Myocyte (in vitro differentiated cells): ENCODE data around the gene KRT75. TPM values are rescaled to one million over a fixed set of nuclear protein-coding genes. Genes with fewer than 3 reads are reported as not detected.
"Not testable (repeated sequence)": the region's sequence is repeated elsewhere in the genome, so short reads cannot be mapped to it uniquely, and the experiment has no call there.

Source experiments
- DNase-seq: peaks from one replicate; pipeline ENCODE4 v3.0.0-alpha.2; 2012; ENCODE audit warnings: low read depth
- polyA plus RNA-seq: library from polyadenylated mRNA; unstranded; fragments of >200 nt; gene quantifications from one replicate; pipeline ENCODE4 v1.2.1, GENCODE V29; 2012; ENCODE audit warnings: missing spikeins
- total RNA-seq: library from RNA; depleted of rRNA; stranded (reverse); fragments of >200 nt; gene quantifications from 2 replicates; pipeline ENCODE4 v1.2.3, GENCODE V29; 2014

Gene KRT75
- total RNA-seq = not detected in 2 replicates
- not detected for polyA plus RNA-seq

DNA sequence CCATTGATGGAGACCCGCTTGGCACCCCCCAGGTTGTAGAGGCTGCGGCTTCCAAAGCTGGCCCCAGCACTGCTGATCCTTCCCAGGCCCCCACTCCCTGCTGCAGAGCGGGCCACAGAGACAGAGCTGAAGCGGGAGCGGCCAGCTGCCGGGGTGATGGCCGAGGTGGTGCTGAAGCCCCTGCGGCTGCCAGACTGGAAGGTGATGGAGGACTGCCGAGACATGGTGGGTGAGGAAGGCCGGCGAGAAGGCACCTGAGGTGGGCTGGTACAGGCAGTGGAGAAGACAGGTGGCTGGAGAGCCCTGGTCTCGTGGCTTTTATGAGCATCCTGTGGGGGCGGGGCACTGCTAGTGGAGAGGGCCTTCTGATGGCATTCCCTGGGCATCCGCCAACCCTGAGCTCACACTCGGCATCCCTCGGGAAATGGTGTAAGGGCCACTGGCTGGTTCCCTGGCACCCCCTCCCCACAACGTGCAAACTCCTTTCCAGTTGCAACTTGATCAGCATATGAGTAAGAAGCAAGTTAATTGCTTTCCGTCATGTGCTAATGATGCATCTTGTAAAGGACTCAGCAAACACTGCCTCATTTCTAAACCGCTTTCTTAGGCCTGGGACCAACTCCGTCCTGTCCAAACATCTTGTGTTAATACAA, at the start of gene KRT75:
KRT75 (minus strand) TSS at position 291 of the 653 bp plus-strand sequence; CDS start at position 224, 67 bp downstream.
- no peak for DNase-seq

DNA sequence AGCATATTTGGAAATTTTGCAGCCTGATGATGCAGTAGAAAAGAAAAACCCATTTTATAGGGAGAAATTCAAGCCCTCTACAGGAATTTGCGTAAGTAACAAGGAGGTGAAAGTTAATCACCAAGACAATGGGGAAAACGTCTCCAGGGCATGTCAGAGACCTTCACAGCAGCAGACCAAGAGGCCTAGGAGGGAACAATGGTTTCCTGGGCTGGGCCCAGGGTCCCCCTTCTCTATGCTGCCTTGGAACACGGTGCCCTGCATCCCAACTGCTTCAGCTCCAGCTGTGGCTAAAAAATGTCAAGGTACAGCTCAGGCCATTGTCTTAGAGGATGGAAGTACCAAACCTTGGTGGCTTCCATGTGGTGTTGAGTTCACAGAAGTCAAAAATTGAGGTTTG, 45.9 kb upstream of the KRT75 start:
- DNase-seq = no peak

DNA sequence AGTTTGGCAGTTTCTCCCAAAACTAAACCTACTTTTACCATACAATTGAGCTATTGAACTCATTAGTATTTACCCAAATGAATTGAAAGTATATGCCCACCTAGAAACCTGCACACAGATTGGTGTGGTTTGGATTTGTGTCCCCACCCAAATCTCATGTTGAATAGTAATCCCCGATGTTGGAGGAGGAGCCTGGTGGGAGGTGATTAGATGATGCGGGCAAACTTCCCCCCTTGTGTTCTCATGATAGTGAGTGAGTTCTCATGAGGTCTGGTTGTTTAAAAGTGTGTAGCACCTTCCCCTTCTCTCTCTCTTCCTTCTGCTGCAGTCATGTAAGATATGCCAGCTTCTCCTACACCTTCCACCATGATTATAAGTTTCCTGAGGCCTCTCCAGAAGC, 43.5 kb upstream of the KRT75 start:
- no peak for DNase-seq

DNA sequence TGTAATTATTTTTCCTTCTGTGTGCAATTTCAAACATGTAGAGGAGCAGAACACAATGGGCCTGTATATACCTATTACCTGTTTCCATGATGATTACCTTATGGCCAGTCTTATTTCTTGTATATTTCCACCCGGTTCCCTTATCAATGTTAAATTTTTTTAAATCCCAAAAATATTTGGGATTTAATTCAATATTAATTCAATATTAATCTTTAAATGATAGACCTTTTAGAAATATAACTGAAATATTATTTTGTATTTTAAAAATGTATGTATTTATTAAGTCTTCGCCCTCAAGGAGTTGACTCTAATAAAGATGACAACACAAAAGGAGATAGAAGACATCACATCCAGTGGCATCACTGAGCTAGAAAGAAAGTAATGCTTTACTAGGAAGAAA, 40.0 kb upstream of the KRT75 start:
- no peak for DNase-seq

DNA sequence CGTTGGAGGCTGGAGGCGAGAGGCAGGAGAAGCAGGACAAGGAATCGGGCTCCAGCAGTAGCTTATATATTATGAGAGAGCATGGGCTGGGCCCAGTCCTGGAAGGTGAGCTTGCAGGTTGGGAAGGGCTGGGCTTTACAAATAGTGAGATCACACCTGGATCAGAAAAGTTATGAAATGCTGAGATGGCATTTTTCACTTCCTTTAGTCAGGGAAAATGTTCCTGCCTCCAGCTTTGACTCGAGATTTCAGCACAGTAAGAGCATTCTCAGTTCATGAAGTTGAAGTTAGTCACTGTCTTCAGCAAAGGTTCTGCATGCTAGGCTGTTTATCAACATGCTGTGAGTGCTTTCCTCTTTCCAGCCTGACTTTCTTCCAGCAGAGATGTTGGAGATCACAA, 39.6 kb upstream of the KRT75 start, which contains the start of gene KRT6C:
KRT6C (minus strand) TSS at position 38 of the 400 bp plus-strand sequence. CDS start 68 bp downstream, outside the sequence.
- DNase-seq = no peak

DNA sequence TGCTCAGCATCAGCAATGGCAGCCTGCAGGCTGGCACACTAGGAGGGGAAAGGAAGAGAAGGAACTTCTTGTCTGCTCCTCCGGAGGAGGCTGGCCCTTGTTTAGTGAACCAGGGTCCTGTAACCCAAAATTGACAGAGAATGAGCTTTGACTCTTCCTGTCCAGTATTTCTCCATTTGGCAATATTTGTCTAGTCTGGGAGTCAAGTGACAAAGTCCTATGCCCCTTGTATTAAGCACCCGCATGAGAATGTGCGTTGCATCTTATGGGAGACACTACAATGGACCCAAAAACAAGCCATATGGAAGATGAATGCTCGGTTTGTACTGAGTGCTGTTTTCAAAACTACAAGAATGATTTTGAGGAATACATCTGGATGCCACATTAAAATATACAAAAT, 35.7 kb upstream of the KRT75 start:
- no peak for DNase-seq

DNA sequence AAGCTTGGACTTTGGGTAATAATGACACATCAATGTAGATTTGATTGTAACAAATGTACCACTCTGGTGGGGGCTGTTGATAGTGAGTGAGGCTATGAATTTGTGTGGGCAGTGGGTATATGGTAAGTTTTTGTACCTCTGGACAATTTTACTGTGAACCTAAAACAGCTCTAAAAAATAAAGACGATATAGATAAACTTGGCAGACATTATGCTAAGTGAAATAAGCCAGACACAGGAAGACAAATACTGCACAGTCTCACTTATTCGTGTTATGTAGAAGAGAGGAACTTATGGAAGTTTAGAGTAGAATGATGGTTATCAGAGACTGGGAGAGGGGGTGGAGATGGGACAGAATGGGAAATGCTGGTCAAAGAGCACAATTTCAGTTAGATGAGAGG, 30.7 kb upstream of the KRT75 start:
- DNase-seq = no peak

DNA sequence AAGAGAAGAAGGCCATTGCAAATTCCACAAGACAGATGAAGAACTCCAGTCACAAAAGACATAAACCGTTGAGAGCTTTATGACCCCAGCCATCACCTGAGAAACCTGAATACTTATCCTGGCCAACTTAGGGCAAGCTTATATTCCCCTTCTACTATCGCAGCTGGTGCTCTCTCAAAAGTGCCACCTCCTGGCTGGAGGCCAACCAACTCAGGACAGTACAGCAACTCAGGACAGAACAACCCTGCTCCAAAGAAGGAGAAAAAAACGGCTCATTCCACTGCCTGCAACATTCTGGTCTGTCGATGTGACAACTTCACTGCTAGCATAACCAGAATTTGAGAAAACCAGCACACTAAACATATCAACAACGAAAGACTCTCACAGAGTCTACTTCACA, 27.5 kb upstream of the KRT75 start:
- peak; percentile 4 for DNase-seq

DNA sequence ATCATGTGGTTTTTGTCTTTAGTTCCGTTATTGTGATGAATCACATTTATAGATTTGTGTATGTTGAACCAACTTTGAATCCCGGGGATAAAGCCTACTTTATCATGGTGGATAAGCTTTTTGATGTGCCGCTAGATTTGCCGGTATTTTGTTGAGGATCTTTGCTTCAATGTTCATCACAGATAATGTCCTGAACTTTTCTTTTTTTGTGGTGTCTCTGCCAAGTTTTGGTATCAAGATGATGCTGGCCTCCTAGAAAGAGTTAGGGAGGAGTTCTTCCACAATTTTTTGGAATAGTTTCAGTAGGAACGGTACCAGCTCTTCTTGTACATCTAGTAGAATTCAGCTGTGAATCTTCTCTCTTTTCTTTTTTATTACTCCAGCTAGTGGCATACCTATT, 24.7 kb upstream of the KRT75 start:
- no peak for DNase-seq

DNA sequence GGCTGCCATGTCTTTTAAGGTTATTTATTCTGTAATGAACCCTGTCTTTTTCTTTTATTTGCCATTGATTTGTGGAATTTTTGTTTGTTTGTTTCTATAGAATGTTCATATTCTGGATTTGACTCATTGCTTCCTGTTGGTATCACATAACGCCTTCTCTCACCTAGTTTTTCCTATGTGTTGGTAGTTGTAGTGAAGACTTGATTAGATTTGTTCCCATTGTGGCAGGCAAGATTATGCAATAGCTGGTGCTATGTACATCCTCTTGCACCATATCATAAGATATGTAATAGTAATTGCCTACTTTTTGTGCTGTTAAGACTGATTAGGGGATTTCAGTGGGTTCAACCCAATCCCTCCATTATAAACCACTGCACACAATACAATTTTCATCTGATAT, 21.6 kb upstream of the KRT75 start:
- DNase-seq = no peak

DNA sequence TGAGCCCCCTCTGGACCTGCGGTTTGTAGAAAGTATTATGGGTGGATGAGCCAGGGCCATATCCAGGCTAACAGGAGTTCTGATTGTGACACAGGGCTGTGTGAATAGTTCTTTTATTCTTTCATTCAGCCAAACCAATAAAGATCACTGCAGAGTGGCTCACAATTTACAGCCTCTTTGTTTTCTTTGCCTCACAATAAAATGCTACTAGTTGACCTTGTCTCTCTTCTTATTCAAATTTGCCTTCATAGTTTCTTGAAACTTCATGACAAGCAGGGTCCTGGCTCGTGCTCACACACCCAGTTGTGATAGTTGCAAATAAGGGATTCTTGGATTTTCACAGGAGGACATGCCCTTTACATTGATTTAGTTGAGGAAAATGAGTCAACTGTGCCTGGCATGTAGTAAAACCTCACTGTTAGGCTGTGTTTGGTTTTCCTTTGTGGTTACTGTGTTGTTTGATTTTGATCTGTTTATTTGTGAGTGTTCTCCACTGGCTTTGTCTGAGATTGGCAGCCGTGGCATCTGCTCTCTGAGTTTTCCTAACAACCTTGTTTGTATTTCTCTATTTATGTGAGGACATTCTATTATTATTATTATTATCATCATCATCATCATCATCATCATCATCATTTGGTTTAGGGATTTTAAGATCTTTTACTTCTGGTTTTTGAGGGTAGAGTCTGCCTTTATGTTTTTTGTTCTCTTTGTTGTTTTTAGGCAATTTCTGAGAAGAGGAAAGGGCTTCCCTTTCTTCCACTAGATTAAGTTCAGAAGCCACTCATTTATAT, 20.4 kb upstream of the KRT75 start:
- peak; percentile 13 for DNase-seq

DNA sequence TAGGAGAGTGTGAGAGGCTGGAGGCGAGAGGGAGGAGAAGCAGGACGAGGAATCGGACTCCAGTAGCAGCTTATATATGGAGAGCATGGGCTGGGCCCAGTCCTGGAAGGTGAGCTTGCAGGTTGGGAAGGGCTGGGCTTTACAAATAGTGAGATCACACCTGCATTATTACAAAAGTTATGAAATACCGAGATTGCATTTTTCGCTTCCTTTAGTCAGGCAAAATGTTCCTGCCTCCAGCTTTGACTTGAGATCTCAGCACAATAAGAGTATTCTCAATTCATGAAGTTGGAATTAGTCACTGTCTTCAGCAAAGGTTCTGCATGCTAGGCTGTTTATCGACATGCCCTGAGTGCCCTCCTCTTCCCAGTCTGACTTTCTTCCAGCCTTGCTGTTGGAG, 17.9 kb upstream of the KRT75 start, which contains the start of gene KRT6B:
KRT6B (minus strand) TSS at position 46 of the 400 bp plus-strand sequence. CDS start 68 bp downstream, outside the sequence.
- DNase-seq = no peak

DNA sequence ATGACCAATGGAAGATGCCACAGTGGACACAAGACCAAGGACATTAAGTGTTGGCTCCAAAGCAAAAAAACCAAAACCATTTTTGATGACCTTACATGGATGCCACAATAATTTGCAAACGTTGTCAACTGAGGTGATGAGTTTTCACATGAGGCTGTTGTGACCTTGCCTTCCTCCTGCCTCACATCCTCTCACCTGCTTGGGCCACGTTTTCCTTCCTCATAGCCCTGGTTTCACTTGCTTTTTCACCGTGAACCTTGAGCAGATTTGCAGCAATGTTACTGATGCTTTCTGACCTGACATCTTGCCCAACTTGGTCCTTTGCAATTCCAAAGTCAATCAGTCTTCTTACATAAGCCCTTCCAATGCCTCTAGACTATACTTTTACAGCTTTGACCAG, 14.1 kb upstream of the KRT75 start:
- no peak for DNase-seq

DNA sequence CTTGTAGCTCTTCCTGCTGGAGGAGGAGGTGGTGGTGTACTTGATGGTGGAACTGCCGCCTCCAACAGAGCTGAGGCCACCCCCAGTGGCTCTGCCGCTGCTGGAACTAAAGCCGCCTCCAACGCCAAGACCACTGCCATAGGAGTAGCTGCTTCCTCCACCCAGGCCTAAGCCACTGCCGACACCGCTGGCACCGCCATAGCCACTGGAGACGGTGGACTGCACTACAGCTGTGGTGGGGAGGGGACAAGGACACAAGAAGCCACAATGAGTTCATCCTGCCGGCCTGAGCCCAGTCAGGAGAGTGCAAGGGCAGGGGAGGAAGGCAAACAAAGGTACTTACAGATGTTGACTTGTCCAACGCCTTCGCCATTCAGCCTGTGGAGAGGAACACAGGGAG, 13.0 kb upstream of the KRT75 start:
- not testable (repeated sequence) for DNase-seq

DNA sequence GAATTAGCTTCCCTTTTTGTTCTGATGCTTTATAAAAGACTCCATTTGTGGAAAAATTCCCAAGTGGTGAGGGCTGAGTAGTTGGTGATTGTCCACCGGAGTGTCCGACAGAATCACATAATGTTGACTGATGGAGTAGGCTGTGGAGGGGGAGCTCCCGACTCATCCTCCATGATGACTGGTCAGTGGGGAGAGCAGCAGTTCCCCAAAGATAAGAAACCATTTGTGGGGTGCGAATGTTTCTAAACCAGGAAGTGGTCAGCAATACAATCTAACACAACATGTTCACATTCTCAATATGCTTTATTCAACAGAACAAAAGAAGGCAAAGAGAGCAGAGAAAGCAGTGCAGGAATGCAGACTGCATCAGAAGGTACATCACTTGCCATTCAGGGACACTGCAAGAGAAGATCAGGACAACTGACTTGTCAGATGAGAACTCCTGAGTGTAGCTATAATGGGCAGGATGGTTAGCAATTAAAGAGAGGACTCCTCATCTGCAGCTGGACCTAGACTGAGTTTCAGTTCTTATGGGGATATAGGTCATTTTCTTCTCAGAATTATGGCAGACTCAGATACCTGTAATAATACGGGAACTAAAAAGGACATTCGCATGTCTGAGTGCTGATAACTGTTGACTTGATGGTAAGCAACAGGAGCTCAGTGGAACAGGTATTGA, 12.3 kb upstream of the KRT75 start:
- DNase-seq = no peak

DNA sequence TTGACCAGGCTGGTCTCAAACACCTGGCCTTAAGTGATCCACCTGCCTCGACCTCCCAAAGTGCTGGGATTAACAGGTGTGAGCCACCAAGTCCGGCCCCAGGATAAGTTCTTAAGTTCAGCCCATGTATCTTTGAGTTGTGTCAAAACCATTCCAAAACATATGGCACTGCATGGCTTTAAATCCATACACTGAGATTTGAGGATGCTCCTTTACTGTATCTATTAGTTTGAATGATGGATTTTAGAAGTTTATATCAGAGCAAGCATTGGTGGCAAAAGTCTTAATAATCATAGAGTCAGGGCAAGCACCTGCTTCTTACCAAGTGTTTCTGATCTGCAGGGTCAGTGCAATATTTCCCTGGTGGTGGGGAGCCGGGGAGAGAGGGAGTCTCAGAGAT, 11.7 kb upstream of the KRT75 start:
- DNase-seq = no peak

DNA sequence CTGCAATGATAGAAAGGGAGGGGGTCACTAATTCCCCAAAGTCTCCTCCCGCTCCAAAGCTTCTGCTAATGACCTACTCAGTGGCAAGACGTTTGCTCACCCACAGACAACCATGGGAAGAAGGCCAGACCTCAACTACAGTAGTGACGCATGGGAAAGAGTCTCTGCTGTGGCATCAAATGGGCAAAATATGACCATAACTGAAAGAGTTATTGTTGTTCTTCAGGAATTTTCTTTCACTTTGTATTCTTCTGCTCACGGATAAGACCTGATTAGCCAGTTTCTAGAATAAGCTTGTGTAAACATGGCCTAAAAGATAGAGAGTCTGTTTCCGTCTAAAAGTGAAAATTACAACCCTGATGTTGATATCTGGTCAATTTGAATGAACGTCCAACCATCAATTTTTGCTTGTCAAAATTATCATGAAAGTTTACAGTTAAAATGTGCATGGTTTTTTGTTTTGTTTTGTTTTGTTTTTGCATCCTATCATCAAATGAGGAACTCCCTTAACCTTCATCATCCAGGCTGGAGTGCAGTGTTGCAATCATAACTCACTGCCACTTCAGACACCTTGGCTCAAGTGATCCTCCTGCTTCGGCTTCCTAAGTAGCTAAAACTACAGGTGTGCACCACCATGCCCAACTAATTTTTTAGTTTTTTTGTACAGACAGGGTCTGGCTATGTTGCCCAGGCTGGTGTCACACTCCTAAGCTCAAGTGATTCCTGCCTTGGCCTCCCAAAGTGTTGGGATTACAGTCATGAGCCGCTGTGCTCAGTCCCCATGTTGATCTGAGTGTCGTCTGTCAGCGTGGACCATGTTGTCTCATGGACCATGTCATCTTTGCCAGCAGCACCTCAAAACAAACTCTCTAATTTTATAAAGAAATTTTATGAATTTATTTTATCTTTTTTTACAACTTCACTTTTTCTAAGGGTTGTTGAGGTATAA, 10.8 kb upstream of the KRT75 start:
- no peak for DNase-seq

DNA sequence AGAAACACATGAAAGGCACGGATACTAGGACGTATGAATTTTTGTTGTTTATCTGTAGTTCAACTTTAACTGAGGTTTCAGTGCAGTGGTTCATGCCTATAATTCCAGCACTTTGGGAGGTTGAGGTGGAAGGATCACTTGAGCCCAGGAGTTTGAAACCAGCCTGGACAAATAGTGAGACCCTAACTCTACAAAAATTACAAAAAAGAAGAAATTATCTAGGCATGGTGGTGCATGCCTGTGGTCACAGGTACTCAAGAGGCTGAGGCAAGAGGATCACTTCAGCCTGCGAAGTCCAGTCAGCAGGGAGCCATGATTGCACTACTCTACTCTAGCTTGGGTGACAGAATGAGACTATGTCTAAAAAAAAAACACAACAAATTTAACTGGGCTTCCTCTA, 9.8 kb upstream of the KRT75 start:
- no peak for DNase-seq

DNA sequence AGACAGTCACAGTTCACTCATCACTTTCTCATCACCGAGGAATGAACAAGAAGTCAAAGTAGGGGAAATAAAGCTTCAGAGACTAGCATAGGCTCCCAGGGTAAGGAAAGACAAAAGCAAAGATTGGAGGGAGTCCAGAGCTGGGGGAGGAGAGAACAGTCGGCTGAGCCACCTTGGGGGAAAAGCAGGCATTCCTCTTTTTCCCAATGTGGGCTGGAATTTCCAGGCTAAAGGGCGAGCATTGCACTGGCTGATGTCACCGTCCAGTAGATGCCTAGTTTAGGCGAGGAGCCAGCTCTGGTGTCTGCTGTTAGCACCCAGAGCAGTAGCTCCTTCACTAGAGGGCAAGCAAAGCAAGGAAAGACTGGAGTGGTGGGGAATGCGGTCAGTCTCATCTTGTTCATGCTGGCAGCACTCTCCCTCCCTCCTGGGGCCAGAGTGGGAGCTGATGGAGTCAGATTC, 8.5 kb upstream of the KRT75 start:
- peak; percentile 80 for DNase-seq

DNA sequence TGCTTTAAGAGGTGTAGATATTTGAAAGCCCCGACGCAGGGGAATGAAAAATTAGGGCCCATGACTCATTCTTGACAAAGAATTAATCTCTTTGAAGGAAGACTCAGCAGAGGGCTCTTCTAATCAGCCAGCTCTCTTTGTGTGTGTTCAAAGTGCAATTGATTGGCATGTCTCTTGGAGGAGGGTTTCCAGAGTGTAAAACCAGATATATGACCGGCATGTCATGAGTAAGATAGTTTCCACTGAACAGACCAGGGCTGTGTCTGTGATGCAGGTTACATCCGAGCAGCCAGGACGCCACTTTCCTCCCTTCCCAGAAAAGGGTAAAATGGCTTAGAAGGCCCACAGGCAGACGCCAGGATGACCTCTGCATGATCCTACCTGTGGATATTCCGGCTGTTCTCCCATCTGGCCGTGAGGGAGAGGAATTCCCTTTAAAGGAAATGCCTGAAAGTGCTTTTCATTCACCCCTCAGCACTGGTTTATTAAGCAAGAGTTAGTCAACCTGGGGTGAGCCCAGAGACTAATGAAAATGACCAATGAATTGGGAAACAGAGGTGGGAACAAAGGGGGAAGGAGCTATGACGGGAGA, 7.2 kb upstream of the KRT75 start:
- no peak for DNase-seq
